HepG2 (cell line): ENCODE results near the gene POMT1. TPM values are rescaled to one million over a fixed set of nuclear protein-coding genes. Genes with fewer than 3 reads are reported as not detected.

Experiments used
- ATAC-seq: fragments of 200-7000 bp; cut with Tn5 transposase; 3 replicates; pipeline ENCODE4 v1.9.1; 2020; ENCODE audit warnings: mild to moderate bottlenecking, moderate library complexity
- BruUV-seq: library from RNA; stranded (reverse); fragments of 400-500 nt; replicated peaks from 2 replicates; lab custom pipeline; 2021; lab: Mats Ljungman, UMichigan
- CTCF ChIA-PET: fragments of 300-600 bp; formaldehyde crosslinking; extraction: SDS; loops from one replicate; lab custom pipeline; 2021; ENCODE audit warnings: low total read pairs, inconsistent platforms, low intra/inter-chr PET ratio; lab: Yijun Ruan, JAX
- POLR2A ChIA-PET: fragments of 350-600 bp; sonication (Branson Sonifier 250); formaldehyde crosslinking; loops from one replicate; lab custom pipeline; 2020; ENCODE audit warnings: antibody characterized with exemption, inconsistent platforms; lab: Yijun Ruan, JAX
- DNase-seq: peaks from one replicate; pipeline ENCODE4 v3.0.0-alpha.2; 2015; ENCODE audit warnings: low spot score
- FAIRE-seq: peaks from 3 replicates; lab custom pipeline; 2011; peaks lifted over from hg19 to GRCh38; lab: Jason Lieb, UNC
- H2AFZ ChIP-seq: one replicate; pipeline ENCODE4 v1.6.1; 2011; ENCODE audit warnings: low read length, inconsistent platforms
- H3K27ac ChIP-seq: fragments of 300-600 bp; 3 replicates; pipeline ENCODE4 v1.8.0; 2011; ENCODE audit warnings: mixed run types, mild to moderate bottlenecking, mixed read lengths, low read length, inconsistent platforms; ENCODE audit not compliant: insufficient read depth; ENCODE audit errors: extremely low read length
- H3K27me3 ChIP-seq, 2 experiments: fragments of 200-600 bp in 1 of 2; 2 replicates in 1 of 2; 3 replicates in 1 of 2; pipeline versions ENCODE4 v1.6.0 to v1.8.0; 2011; ENCODE audit warnings: low read length in 2 of 2, mild to moderate bottlenecking in 2 of 2, moderate library complexity in 2 of 2, inconsistent platforms in 1 of 2; ENCODE audit not compliant: insufficient read depth in 2 of 2, control insufficient read depth in 1 of 2
- H3K36me3 ChIP-seq, 2 experiments: fragments of 200-600 bp in 1 of 2; replicated peaks in 1 of 2; 2 replicates in 1 of 2; 3 replicates in 1 of 2; pipeline versions ENCODE4 v1.5.1 to v1.8.0; 2011; ENCODE audit warnings: low read length in 2 of 2, inconsistent platforms in 1 of 2; ENCODE audit not compliant: insufficient read depth in 2 of 2, control insufficient read depth in 1 of 2
- H3K4me1 ChIP-seq: 2 replicates; pipeline ENCODE4 v1.5.1; 2012; ENCODE audit warnings: low read length, inconsistent platforms; ENCODE audit not compliant: insufficient read depth
- H3K4me2 ChIP-seq: 2 replicates; pipeline ENCODE4 v1.6.0; 2011; ENCODE audit warnings: low read depth, low read length, inconsistent platforms
- H3K4me3 ChIP-seq, 3 experiments: fragments of 200-600 bp in 1 of 3; sonication (generic), shearing (Covaris generic) in 1 of 3; replicated peaks in 1 of 3; 2 replicates each; pipeline ENCODE4 v1.5.1; 2011 to 2016; ENCODE audit warnings: low read length in 3 of 3, inconsistent platforms in 2 of 3, low read depth in 2 of 3, mild to moderate bottlenecking in 2 of 3, control low read depth in 1 of 3, mixed read lengths in 1 of 3; ENCODE audit not compliant: insufficient read depth in 1 of 3
- H3K79me2 ChIP-seq: one replicate; pipeline ENCODE4 v1.6.1; 2011; ENCODE audit warnings: low read length, inconsistent platforms; ENCODE audit not compliant: insufficient read depth
- H3K9ac ChIP-seq: 2 replicates; pipeline ENCODE4 v1.6.0; 2011; ENCODE audit warnings: mild to moderate bottlenecking, low read depth, low read length, inconsistent platforms; ENCODE audit not compliant: insufficient read depth
- H3K9me3 ChIP-seq: 2 replicates; pipeline ENCODE4 v1.5.1; 2012; ENCODE audit warnings: mild to moderate bottlenecking, low read length
- H4K20me1 ChIP-seq: 2 replicates; pipeline ENCODE4 v1.6.0; 2011; ENCODE audit warnings: inconsistent platforms, mild to moderate bottlenecking, low read length, moderate library complexity; ENCODE audit not compliant: insufficient read depth
- HNRNPUL1 ChIP-seq: fragments of 200-400 bp; formaldehyde crosslinking; IDR thresholded peaks from 2 replicates; pipeline ENCODE4 v1.6.1; 2017; ENCODE audit warnings: low read depth, mild to moderate bottlenecking, low read length, moderate library complexity
- KAT7 ChIP-seq: IDR thresholded peaks from 2 replicates; pipeline ENCODE4 v1.6.1; 2018; ENCODE audit warnings: borderline replicate concordance, missing compliant biosample characterization
- MYC ChIP-seq: sonication (generic); formaldehyde crosslinking; IDR thresholded peaks from 2 replicates; pipeline ENCODE4 v1.9.0; 2021; ENCODE audit warnings: missing genetic modification reagents, borderline replicate concordance
- NCOA2 ChIP-seq: sonication (generic); formaldehyde crosslinking; IDR thresholded peaks from 2 replicates; pipeline ENCODE4 v1.8.0; 2022; ENCODE audit warnings: inconsistent platforms
- NFE2 ChIP-seq: sonication (generic); formaldehyde crosslinking; IDR thresholded peaks from 2 replicates; pipeline ENCODE4 v1.4.0; 2020; ENCODE audit warnings: missing genetic modification reagents
- PPARG ChIP-seq: conservative IDR thresholded peaks from 2 replicates; pipeline ENCODE4 v1.6.1; 2016; ENCODE audit warnings: missing biosample characterization, missing genetic modification reagents
- RAD21 ChIP-seq: fragments of 450-650 bp; formaldehyde crosslinking; IDR thresholded peaks from 2 replicates; pipeline ENCODE4 v1.5.0; 2020; ENCODE audit warnings: mild to moderate bottlenecking
- RBM22 ChIP-seq: fragments of 200-400 bp; formaldehyde crosslinking; optimal IDR thresholded peaks from 2 replicates; pipeline ENCODE3; 2017; ENCODE audit warnings: mild to moderate bottlenecking, low read length, moderate library complexity
- ZNF101 ChIP-seq: sonication (generic); formaldehyde crosslinking; IDR thresholded peaks from 2 replicates; pipeline ENCODE4 v1.4.0; 2020; ENCODE audit warnings: mild to moderate bottlenecking, low read depth, missing genetic modification reagents, borderline replicate concordance
- ZNF296 ChIP-seq: sonication (generic); formaldehyde crosslinking; conservative IDR thresholded peaks from 2 replicates; pipeline ENCODE4 v1.5.0; 2020; ENCODE audit warnings: mild to moderate bottlenecking, missing genetic modification reagents
- ZNF430 ChIP-seq: sonication (generic); formaldehyde crosslinking; IDR thresholded peaks from 2 replicates; pipeline ENCODE4 v1.9.0; 2021; ENCODE audit warnings: mild to moderate bottlenecking, missing genetic modification reagents
- WGBS: methylation state at CpG from one replicate; pipeline ENCODE4 v1.1.6; 2017; ENCODE audit warnings: low lambda C conversion rate; 5-methylcytosine and 5-hydroxymethylcytosine counted together
- in situ Hi-C: cut with HindIII; loops from 2 replicates; pipeline ENCODE4 v1.10.0; 2017; ENCODE audit warnings: low pct_unique_long_range_greater_than_20kb; ENCODE audit not compliant: extremely low pct_ligation_motif_present
- intact Hi-C: fragments of 100-400 bp; cut with micrococcal nuclease; formaldehyde crosslinking; loops from one replicate; pipeline ENCODE4 v1.10.0; 2022; ENCODE audit not compliant: unreplicated experiment
- polyA plus RNA-seq, 8 experiments: library from polyadenylated mRNA; depleted of rRNA in 3 of 8; stranded (reverse) in 7 of 8; unstranded in 1 of 8; fragments of >200 nt; fragmentation: Illumina TruSeq in 4 of 8; extraction: Trizol in 4 of 8; gene quantifications; 2 replicates each; pipeline versions ENCODE4 v1.2.1 to v1.2.3, GENCODE V29; 2011 to 2016; ENCODE audit warnings: low read depth in 4 of 8, missing spikeins in 1 of 8, mixed read lengths in 1 of 8; ENCODE audit not compliant: insufficient read depth in 1 of 8
- total RNA-seq, 5 experiments: library from RNA; depleted of rRNA; stranded (reverse); fragments of >200 nt; fragmentation: Illumina TruSeq; extraction: Trizol; gene quantifications; 2 replicates each; pipeline ENCODE4 v1.2.3, GENCODE V29; 2016; ENCODE audit warnings: low read depth in 1 of 5

POMT1 gene
- total and polyA plus RNA-seq, 2 of the 13 experiments (the other 11 are each of a cell fraction or from before 2014, with no cell fraction given) = 21.6 to 22.7 TPM

GRCh38 chr9:131478911-131479310, 23.8 kb upstream of the POMT1 start:
- Histone ChIP-seq H2AFZ (no peak overlapping the region), H4K20me1 (peaks cover 15% of the 10 kb centered on the region; the same call in 1 of the 2 replicates), H3K4me1 (no peaks in the 10 kb centered on the region), H3K9ac (no peak overlapping the region), H3K36me3 (peaks cover 64 to 95% of the 10 kb centered on the region in 2 experiments), H3K27ac (no peak overlapping the region), H3K27me3 (no peaks in the 10 kb centered on the region)
- FAIRE-seq = no peak
- in situ Hi-C loops (loop anchor here (5.0 kb wide), 1 partner anchor 112 kb away; no protein-coding TSS in a partner anchor), intact Hi-C loops (loop anchor here (1.0 kb wide), 1 partner anchor 112 kb away; no protein-coding TSS in a partner anchor)
- BruUV-seq = no TSS peak
- POLR2A ChIA-PET = no interaction called here
- TF ChIP-seq KAT7 (CRISPR knock-in tag) = no peak
- peak; percentile 97 for TF ChIP-seq RBM22
- TF ChIP-seq, all 625 proteins: peak for 1
- ATAC-seq = no peak
- no peak for DNase-seq
- Histone ChIP-seq H3K79me2 (no peaks in the 10 kb centered on the region), H3K9me3 (no peaks in the 10 kb centered on the region), H3K4me3 (no peak overlapping the region), H3K4me2 (no peak overlapping the region)
- WGBS = 97% methylated on average over 9 of the region's 10 CpGs
- CTCF ChIA-PET = interaction anchor here (0.8 kb wide), 1 partner anchor 129 kb away, joined by 3 read pairs; no protein-coding TSS in a partner anchor

GRCh38 chr9:131480258-131480657, 22.5 kb upstream of the POMT1 start:
- POLR2A ChIA-PET = interaction anchor here (1.0 kb wide), 1 partner anchor 113 kb away, joined by 3 read pairs; no protein-coding TSS in a partner anchor
- no peak overlapping the region for H3K9ac ChIP-seq
- in situ Hi-C loops = no loop called here
- no peaks in the 10 kb centered on the region for H3K79me2 ChIP-seq
- H4K20me1 ChIP-seq = peaks cover 11% of the 10 kb centered on the region; the same call in 1 of the 2 replicates
- intact Hi-C loops = no loop called here
- no peak for DNase-seq
- no peak for FAIRE-seq
- TF ChIP-seq NCOA2 (CRISPR knock-in tag) = no peak
- TF ChIP-seq HNRNPUL1 = no peak
- TF ChIP-seq NFE2 = no peak
- TF ChIP-seq ZNF101 (CRISPR knock-in tag) = no peak
- TF ChIP-seq RAD21 (CRISPR knock-in tag) = no peak
- TF ChIP-seq MYC (CRISPR knock-in tag) = no peak
- TF ChIP-seq PPARG (CRISPR knock-in tag) = no peak
- no peak for TF ChIP-seq ZNF430 (CRISPR knock-in tag)
- no peak for TF ChIP-seq ZNF296
- TF ChIP-seq, all 625 proteins: peak for 0
- H3K27ac ChIP-seq = no peak overlapping the region
- CTCF ChIA-PET = no interaction called here
- WGBS = 100% methylated on average over 1 of the region's 1 CpG
- no peak overlapping the region for H3K4me2 ChIP-seq
- no peak overlapping the region for H3K4me3 ChIP-seq
- H3K36me3 ChIP-seq = peaks cover 64 to 95% of the 10 kb centered on the region in 2 experiments
- H2AFZ ChIP-seq = no peak overlapping the region
- no peaks in the 10 kb centered on the region for H3K4me1 ChIP-seq
- ATAC-seq = no peak
- no peaks in the 10 kb centered on the region for H3K9me3 ChIP-seq
- H3K27me3 ChIP-seq = no peaks in the 10 kb centered on the region
- no TSS peak for BruUV-seq
